GM11168 (cell line): ENCODE results near the gene ROBO1.
"Not testable (repeated sequence)": the region's sequence is repeated elsewhere in the genome, so short reads cannot be mapped to it uniquely, and the experiment has no call there.

Experiments
- in situ Hi-C: fragments of 300-500 bp; cut with MboI; formaldehyde crosslinking; loops from one replicate; pipeline ENCODE4 v1.12.0; 2022; ENCODE audit warnings: low sequenced_read_pairs; ENCODE audit not compliant: unreplicated experiment

Gene ROBO1

GRCh38 chr3:78736863-78737262 is 1030.9 kb downstream of the ROBO1 start:
- in situ Hi-C loops, result no loop called here

GRCh38 chr3:78734048-78734637 is 1033.7 kb downstream of the ROBO1 start:
- in situ Hi-C loops, result no loop called here

GRCh38 chr3:78732893-78733292 is 1034.9 kb downstream of the ROBO1 start:
- in situ Hi-C loops, result no loop called here

GRCh38 chr3:78732471-78732870 is 1035.3 kb downstream of the ROBO1 start:
- in situ Hi-C loops, result no loop called here

- in situ Hi-C loops, result no loop called here
These were observed 1037.9 kb downstream of the ROBO1 start for GRCh38 chr3:78729946-78730345.

- in situ Hi-C loops, result no loop called here
These were observed 1039.2 kb downstream of the ROBO1 start for GRCh38 chr3:78728406-78729145.

- in situ Hi-C loops, result no loop called here
These were observed 1041.3 kb downstream of the ROBO1 start for GRCh38 chr3:78726545-78726944.

- in situ Hi-C loops, result no loop called here
These were observed 1042.0 kb downstream of the ROBO1 start for GRCh38 chr3:78725703-78726246.

- in situ Hi-C loops, result no loop called here
These were observed 1042.9 kb downstream of the ROBO1 start for GRCh38 chr3:78724859-78725258.

- in situ Hi-C loops, result not testable (repeated sequence)
These were observed 1043.4 kb downstream of the ROBO1 start for GRCh38 chr3:78724364-78724763.

- in situ Hi-C loops, result no loop called here
These were observed 1045.8 kb downstream of the ROBO1 start for GRCh38 chr3:78721771-78722543.

GRCh38 chr3:78718707-78719106 is 1049.1 kb downstream of the ROBO1 start:
- in situ Hi-C loops, result no loop called here

GRCh38 chr3:78717041-78717440 is 1050.8 kb downstream of the ROBO1 start:
- in situ Hi-C loops, result no loop called here

GRCh38 chr3:78712941-78713340 is 1054.9 kb downstream of the ROBO1 start:
- in situ Hi-C loops, result no loop called here

GRCh38 chr3:78712270-78712669 is 1055.5 kb downstream of the ROBO1 start:
- in situ Hi-C loops, result no loop called here

- in situ Hi-C loops, result no loop called here
These were observed 1059.2 kb downstream of the ROBO1 start for GRCh38 chr3:78708565-78709073.

GRCh38 chr3:78707609-78708008 is 1060.2 kb downstream of the ROBO1 start:
- in situ Hi-C loops, result no loop called here

- in situ Hi-C loops, result no loop called here
These were observed 1060.8 kb downstream of the ROBO1 start for GRCh38 chr3:78706906-78707523.

GRCh38 chr3:78703944-78704343 is 1063.9 kb downstream of the ROBO1 start:
- in situ Hi-C loops, result no loop called here

GRCh38 chr3:78701537-78701936 is 1066.3 kb downstream of the ROBO1 start:
- in situ Hi-C loops, result no loop called here
